Thoracic aorta (tissue), 2 donors: Measurements from ENCODE around the gene DNAJB8. TPM values are rescaled to one million over a fixed set of nuclear protein-coding genes. Genes with fewer than 3 reads are reported as not detected.

ENCODE experiments used
- ATAC-seq: fragments of 150-250 bp; one replicate; pipeline ENCODE4 v1.8.0; 2017; ENCODE audit warnings: low read depth; ENCODE audit not compliant: insufficient number of reproducible peaks, low FRiP score
- DNase-seq: peaks from one replicate; pipeline ENCODE4 v3.0.0-alpha.2; 2020; ENCODE audit warnings: low spot score
- H3K27ac ChIP-seq, 2 donors: fragments of 200-600 bp; sonication (generic); 1 replicate in 1 of 2; 2 replicates in 1 of 2; pipeline ENCODE4 v1.5.1; 2016; ENCODE audit warnings: mild to moderate bottlenecking in 2 of 2, moderate library complexity in 2 of 2
- H3K27me3 ChIP-seq: fragments of 200-600 bp; sonication (generic); replicated peaks from 2 replicates; pipeline ENCODE4 v1.6.0; 2016; ENCODE audit warnings: mild to moderate bottlenecking; ENCODE audit not compliant: insufficient read depth
- H3K36me3 ChIP-seq: fragments of 200-600 bp; sonication (generic); one replicate; pipeline ENCODE4 v1.5.1; 2016
- H3K4me1 ChIP-seq, 2 donors: fragments of 200-600 bp; sonication (generic); 1 replicate in 1 of 2; 2 replicates in 1 of 2; pipeline versions ENCODE4 v1.5.1 to v1.6.0; 2016; ENCODE audit warnings: low read depth in 2 of 2, mild to moderate bottlenecking in 1 of 2; ENCODE audit not compliant: control insufficient read depth in 1 of 2
- H3K4me3 ChIP-seq: fragments of 200-600 bp; sonication (generic); 2 replicates; pipeline ENCODE4 v1.5.1; 2016; ENCODE audit warnings: mild to moderate bottlenecking
- H3K9me3 ChIP-seq: fragments of 200-600 bp; sonication (generic); 2 replicates; pipeline ENCODE4 v1.5.1; 2016
- total RNA-seq, 2 donors: library from RNA; depleted of rRNA; stranded (reverse); fragments of >200 nt; gene quantifications; one replicate each; pipeline versions ENCODE4 v1.1.0 to v1.2.3, GENCODE V29; 2016
- TF ChIP-seq, protein P1 (sequence below): fragments of 200-600 bp; sonication (generic); IDR thresholded peaks from one replicate; pipeline ENCODE4 v1.5.1; 2019; ENCODE audit warnings: antibody characterized with exemption

The DNAJB8 gene
- total RNA-seq, 2 donors from 2014 or later: not detected

DNA sequence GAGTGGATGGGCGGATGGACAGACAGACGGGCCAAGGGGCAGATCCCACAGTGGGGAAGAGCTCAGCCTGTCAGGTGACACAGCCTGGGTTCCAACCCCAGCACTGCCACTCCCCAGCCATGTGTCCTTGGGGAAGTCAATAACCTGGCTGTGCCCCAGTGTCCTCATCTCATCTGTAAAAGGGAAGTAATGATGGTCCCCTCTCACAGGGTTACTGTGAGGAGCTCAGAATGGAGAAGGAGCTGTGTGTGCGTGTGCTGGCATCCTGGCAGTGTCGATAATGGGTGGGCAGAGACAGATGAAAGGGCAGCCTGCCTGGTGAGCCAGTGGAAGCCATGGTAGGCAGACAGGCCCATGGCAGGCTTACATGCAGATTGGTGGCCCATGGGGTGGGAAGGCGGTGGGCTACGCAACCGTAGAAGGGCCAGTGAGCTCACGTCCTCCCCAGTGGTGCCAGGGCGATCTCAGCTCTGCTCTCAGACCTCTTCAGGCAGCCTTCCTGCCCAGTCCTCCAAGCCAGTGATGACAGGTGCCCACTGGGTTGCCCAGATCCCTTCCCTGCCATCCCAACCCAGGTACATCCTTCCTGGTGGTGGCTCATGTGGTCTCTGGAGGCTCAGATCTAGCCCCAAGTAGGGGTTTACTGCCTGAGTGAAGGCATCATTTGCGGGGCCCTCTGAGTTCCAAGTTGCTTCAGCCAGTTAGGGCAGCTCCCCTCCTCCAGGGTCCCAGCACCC, 2.3 kb upstream of the DNAJB8 start:
- TF ChIP-seq, protein P1, sequence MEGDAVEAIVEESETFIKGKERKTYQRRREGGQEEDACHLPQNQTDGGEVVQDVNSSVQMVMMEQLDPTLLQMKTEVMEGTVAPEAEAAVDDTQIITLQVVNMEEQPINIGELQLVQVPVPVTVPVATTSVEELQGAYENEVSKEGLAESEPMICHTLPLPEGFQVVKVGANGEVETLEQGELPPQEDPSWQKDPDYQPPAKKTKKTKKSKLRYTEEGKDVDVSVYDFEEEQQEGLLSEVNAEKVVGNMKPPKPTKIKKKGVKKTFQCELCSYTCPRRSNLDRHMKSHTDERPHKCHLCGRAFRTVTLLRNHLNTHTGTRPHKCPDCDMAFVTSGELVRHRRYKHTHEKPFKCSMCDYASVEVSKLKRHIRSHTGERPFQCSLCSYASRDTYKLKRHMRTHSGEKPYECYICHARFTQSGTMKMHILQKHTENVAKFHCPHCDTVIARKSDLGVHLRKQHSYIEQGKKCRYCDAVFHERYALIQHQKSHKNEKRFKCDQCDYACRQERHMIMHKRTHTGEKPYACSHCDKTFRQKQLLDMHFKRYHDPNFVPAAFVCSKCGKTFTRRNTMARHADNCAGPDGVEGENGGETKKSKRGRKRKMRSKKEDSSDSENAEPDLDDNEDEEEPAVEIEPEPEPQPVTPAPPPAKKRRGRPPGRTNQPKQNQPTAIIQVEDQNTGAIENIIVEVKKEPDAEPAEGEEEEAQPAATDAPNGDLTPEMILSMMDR: no peak
- H3K9me3 ChIP-seq: no peaks in the 10 kb centered on the region
- H3K4me1 ChIP-seq: no peaks in the 10 kb centered on the region
- DNase-seq: no peak
- no peak overlapping the region for H3K4me3 ChIP-seq
- H3K27me3 ChIP-seq: no peaks in the 10 kb centered on the region
- no peaks in the 10 kb centered on the region for H3K36me3 ChIP-seq
- H3K27ac ChIP-seq: no peak overlapping the region
- ATAC-seq: no peak

DNA sequence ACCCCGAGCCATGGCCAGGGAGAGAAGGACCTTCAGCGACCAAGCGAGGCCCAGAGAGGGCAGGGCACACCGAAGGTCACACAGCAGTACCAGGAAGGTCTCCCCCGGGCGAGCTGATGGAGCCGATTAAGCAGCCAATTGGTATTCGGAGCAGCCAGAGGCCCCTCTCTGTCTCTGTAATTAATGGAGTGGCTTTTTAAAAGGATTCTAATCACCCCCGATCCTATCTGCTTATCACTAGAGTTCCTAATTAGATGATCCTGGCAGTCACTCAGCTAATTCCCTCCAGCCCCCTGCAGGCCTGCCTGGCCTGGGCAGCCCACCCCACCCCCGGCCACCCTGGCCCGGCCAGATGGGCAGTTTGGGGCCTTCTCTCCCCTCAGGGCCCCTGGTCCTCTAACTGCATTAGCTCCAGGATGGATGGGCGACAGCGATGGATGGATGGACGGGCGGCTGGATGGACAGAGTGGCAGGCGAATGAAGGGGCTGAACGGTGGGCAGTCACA, 1.6 kb upstream of the DNAJB8 start:
- ATAC-seq: no peak
- Histone ChIP-seq H3K4me3 (no peak overlapping the region), H3K4me1 (no peaks in the 10 kb centered on the region), H3K36me3 (no peaks in the 10 kb centered on the region), H3K27me3 (no peaks in the 10 kb centered on the region), H3K9me3 (no peaks in the 10 kb centered on the region), H3K27ac (no peak overlapping the region)
- no peak for DNase-seq
- TF ChIP-seq, protein P1: no peak

DNA sequence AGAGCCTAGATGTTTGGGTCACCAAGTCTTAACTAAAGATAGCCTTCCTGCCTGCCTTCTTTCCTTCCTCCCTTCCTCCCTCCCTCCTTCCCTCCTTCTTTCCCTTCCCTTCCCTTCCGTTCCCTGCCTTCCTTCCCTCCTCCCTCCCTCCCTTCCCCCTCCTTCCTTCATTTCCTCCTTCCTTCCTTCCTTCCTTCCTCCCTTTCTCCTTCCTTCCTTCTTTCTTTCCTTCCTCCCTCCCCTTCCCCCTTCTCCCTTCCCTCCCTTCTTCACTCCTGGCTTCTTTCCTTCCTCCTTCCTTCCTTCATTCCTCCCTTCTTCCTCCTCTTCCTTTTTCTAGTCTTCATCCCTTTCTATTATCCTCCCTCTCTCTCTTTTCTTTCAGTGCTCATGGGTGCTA, 2.0 kb downstream of the DNAJB8 start:
- no peaks in the 10 kb centered on the region for H3K4me1 ChIP-seq
- H3K9me3 ChIP-seq: no peaks in the 10 kb centered on the region
- TF ChIP-seq, protein P1: no peak
- DNase-seq (no peak), ATAC-seq (no peak)
- no peak overlapping the region for H3K27ac ChIP-seq
- no peak overlapping the region for H3K4me3 ChIP-seq
- no peaks in the 10 kb centered on the region for H3K36me3 ChIP-seq
- no peaks in the 10 kb centered on the region for H3K27me3 ChIP-seq

DNA sequence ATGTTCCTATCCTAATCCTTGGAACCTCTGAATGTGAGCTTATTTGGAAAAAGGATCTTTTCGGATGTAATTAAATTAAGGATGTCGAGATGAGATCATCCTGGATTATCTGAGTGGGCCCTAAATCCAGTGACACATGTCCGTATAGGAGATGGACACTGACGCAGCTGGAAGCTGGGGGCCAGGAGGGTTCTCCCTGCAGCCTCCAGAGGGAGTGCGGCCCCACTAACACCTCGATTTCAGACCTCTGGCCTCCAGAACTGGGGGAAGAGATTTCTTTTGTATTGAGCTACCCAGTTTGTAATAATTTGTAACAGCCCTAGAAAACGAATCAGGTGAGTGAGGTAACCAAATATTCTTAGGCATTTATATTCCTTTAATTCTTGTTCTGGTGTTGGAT, 2.5 kb downstream of the DNAJB8 start:
- TF ChIP-seq, protein P1: no peak
- Histone ChIP-seq H3K27me3 (no peaks in the 10 kb centered on the region), H3K36me3 (no peaks in the 10 kb centered on the region), H3K9me3 (no peaks in the 10 kb centered on the region), H3K4me1 (no peaks in the 10 kb centered on the region), H3K4me3 (no peak overlapping the region), H3K27ac (no peak overlapping the region)
- ATAC-seq: no peak
- DNase-seq: no peak

DNA sequence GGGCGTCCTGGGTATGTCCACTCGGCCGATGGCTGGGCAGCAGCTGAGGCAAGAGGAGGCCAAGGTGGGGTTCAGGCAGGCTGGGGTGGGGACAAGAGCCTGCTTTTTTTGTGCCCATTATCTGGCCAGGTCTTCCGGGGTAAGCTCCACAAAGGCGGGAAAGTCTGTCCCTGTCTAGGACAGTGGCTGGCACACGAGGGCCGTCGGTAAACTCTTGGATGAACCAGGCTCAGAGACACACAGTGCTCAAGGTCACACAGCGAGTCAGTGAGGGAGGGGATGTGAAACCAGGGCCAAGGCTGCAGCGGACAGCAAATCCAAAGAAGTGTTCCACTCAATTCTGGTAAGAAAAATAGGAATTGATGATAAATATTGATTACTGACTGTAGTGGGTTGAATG, 2.9 kb downstream of the DNAJB8 start:
- Histone ChIP-seq H3K27me3 (no peaks in the 10 kb centered on the region), H3K9me3 (no peaks in the 10 kb centered on the region), H3K4me1 (no peaks in the 10 kb centered on the region), H3K4me3 (no peak overlapping the region), H3K27ac (no peak overlapping the region), H3K36me3 (no peaks in the 10 kb centered on the region)
- no peak for ATAC-seq
- TF ChIP-seq, protein P1: no peak
- DNase-seq: no peak
